Measurements from ENCODE around the gene LATS2.
A peak's percentile ranks its signal among the peaks of the same experiment; 100 is the strongest.
"Not testable (repeated sequence)": the region's sequence is repeated elsewhere in the genome, so short reads cannot be mapped to it uniquely, and the experiment has no call there.

Gene LATS2

DNA sequence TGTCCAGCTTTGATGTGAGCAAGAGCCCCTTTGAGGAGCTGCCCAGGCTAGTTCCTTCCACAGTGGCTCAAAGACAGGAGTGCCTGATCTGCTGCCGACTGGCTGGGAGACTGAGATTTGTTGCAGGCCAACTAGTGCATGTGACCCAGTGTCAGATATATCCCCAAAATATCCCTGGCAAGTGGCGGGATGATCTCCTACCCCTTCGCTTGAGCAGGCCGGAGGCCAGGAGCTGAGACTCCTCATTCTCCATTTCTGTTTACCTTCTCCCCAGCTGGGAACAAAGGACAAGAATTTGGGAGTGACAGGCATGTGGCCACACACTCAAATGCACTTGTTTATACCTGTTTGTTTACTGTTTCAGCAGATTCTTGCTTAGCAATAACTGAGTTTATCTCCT is 121.7 kb downstream of the LATS2 start:
- in situ Hi-C loops (cut with HindIII; ENCODE audit: low pct_unique_long_range_greater_than_20kb, low sequenced_read_pairs), result no loop called here

DNA sequence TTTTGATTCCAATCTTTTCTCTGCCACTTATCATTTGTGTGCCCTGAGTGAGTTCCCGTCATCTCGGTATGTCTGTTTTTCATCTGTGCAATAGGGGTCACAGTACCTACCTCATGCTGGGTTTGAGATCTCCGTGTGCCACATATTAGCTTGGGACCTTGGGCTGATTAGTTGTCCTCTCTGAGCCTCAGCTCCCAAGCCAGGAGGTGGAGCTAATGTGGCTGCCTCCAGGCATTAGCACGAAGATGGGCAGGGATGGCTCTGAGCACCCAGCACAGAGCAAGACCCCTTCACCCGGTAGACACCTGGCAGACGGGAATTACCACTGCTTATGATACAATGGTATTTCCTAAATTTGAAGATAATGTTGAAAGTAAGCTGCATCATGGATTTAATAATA is 123.1 kb downstream of the LATS2 start:
- TF ChIP-seq JUND (IDR thresholded peaks at IDR 0.05; ENCODE audit: low read depth), result no peak
- no peak for DNase-seq (ENCODE audit: low read depth in 1 of 2, low spot score in 1 of 2)
- in situ Hi-C loops (cut with HindIII; ENCODE audit: low pct_unique_long_range_greater_than_20kb, low sequenced_read_pairs), result no loop called here

More for the DNA sequence above, 121.7 kb downstream of the LATS2 start:
- no peak for TF ChIP-seq JUND (IDR thresholded peaks at IDR 0.05; ENCODE audit: low read depth)
- DNase-seq (ENCODE audit: low read depth in 1 of 2, low spot score in 1 of 2), result no peak

DNA sequence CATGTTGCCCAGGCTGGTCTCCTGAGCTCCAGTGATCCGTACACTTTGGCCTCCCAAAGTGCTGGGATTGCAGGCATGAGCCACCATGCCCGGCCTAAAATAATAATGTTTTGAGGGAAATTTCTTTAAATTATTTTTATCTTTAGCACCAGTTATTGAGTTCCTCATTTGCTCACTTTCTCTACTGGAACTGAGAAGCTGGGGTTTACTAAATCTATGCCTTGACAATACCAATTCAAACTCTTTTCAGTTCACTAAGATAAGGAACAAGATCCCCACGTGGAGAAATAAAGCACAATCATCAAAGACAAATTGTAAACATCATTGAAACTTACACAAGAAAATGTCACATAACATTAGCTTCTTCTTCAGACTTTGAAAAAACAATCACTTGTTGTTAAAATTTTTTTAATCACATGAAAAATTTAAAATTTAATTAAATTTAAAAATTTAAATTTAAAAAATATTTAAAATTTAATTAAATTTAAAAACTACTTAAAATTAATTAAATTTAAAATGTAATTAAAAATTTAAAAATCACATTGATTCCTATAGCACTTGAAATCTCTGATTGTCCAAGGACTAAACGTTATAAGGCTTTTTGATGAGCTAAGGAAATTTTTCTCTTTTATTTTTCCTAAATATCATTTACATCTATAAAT is 133.7 kb downstream of the LATS2 start:
- in situ Hi-C loops (cut with HindIII; ENCODE audit: low pct_unique_long_range_greater_than_20kb, low sequenced_read_pairs), result no loop called here
- no peak for DNase-seq (ENCODE audit: low read depth in 1 of 2, low spot score in 1 of 2)
- no peak for TF ChIP-seq JUND (IDR thresholded peaks at IDR 0.05; ENCODE audit: low read depth)

DNA sequence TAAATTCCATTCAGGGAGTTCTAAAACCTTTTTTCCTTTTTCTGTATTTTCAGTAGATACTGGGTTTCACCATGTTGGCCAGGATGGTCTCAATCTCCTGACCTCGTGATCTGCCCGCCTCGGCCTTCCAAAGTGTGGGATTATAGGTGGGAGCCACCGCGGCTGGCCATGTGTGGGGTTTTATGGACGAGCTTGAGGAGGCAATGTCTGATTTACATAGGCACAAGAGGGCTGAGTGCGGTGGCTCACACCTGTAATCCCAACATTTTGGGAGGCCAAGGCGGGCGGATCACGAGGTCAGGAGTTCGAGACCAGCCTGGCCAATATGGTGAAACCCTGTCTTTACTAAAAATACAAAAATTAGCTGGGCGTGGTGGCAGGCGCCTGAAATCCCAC is 136.0 kb downstream of the LATS2 start:
- DNase-seq (ENCODE audit: low read depth in 1 of 2, low spot score in 1 of 2); in situ Hi-C loops (cut with HindIII; ENCODE audit: low pct_unique_long_range_greater_than_20kb, low sequenced_read_pairs): not testable (repeated sequence)

DNA sequence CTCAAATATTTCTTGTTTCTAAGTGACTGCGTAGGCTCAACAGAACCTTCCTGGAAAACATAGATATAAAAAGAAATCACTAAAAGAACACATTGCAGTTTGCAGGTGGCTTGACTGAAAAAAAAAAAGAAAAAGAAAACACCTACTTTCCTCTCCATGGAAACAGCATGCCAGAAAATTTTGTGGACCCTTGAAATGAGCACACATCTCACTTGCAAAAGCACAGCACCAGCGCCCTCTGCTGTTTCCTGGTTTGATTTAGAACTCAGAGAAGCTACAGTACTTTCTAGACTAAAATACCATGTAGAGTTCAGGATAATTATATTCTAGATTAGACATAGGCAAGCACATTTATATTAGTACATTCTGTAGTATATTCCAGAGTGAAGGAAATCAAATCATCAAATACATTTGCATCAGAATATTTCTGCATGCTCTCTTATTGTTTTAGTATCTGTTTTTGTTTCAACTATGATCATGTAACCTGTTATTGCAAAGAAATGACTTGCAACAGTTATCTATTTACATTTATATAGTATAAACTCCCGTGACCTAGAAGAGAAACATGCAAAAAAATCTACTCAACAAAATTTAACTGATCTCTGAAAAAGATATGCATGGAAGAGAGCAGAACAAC is 136.5 kb downstream of the LATS2 start:
- DNase-seq (ENCODE audit: low read depth in 1 of 2, low spot score in 1 of 2), result peak in 1 of 2 experiments; percentile 75
- in situ Hi-C loops (cut with HindIII; ENCODE audit: low pct_unique_long_range_greater_than_20kb, low sequenced_read_pairs), result no loop called here
- no peak for TF ChIP-seq JUND (IDR thresholded peaks at IDR 0.05; ENCODE audit: low read depth)

DNA sequence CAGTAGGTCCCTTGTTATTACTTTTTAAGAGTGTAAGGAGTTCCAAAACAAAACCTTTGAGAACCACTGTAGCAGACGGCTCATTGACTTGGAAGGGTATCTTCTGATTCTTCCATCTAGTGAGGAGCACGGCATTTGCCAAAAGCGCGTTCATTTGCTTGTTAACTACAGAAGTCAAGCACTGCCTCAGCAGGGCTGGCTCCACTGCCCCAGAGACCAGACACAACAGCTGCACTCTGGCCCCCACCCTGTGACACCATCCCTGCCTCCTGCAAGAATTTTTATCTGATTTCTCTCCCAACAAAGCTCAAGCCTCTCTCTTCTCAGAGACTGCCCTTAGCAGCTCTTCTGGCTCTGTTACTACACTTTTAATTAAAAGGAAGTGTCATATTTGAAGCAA is 138.1 kb downstream of the LATS2 start:
- no peak for TF ChIP-seq JUND (IDR thresholded peaks at IDR 0.05; ENCODE audit: low read depth)
- DNase-seq (ENCODE audit: low read depth in 1 of 2, low spot score in 1 of 2), result no peak
- in situ Hi-C loops (cut with HindIII; ENCODE audit: low pct_unique_long_range_greater_than_20kb, low sequenced_read_pairs), result no loop called here

Data from T47D (cell line).